AG10803 (cell line): ENCODE results near the gene PDXK.

Source experiments
- DNase-seq: peaks from one replicate; pipeline ENCODE4 v3.0.0; 2010; ENCODE audit warnings: low read depth
- H3K4me3 ChIP-seq: 2 replicates; pipeline ENCODE4 v1.5.1; 2011; ENCODE audit warnings: mild to moderate bottlenecking, low read length, control low read depth
- CTCF ChIP-seq: conservative IDR thresholded peaks from 2 replicates; pipeline ENCODE4 v1.5.1; 2011; ENCODE audit warnings: mild to moderate bottlenecking, low read length, control low read depth, inconsistent platforms

The PDXK gene

GRCh38 chr21:43748622-43749021, 29.7 kb downstream of the PDXK start:
- DNase-seq: no peak
- H3K4me3 ChIP-seq: no peak overlapping the region
- TF ChIP-seq CTCF: no peak

- H3K4me3 ChIP-seq: no peak overlapping the region
- no peak for TF ChIP-seq CTCF
- DNase-seq: no peak
Observed at GRCh38 chr21:43749651-43750262, 30.8 kb downstream of the PDXK start.

GRCh38 chr21:43750339-43751033, 31.6 kb downstream of the PDXK start:
- DNase-seq: no peak
- no peak overlapping the region for H3K4me3 ChIP-seq
- TF ChIP-seq CTCF: no peak

GRCh38 chr21:43751955-43752591, 33.1 kb downstream of the PDXK start:
- no peak for TF ChIP-seq CTCF
- no peak for DNase-seq
- H3K4me3 ChIP-seq: no peak overlapping the region

GRCh38 chr21:43752758-43753438, 34.0 kb downstream of the PDXK start:
- no peak overlapping the region for H3K4me3 ChIP-seq
- no peak for DNase-seq
- no peak for TF ChIP-seq CTCF

- no peak overlapping the region for H3K4me3 ChIP-seq
- TF ChIP-seq CTCF: no peak
- no peak for DNase-seq
Observed at GRCh38 chr21:43753439-43753799, 34.5 kb downstream of the PDXK start.
